ENCODE results near the gene C2orf42.
A peak's percentile ranks its signal among the peaks of the same experiment; 100 is the strongest.
"Not testable (repeated sequence)": the region's sequence is repeated elsewhere in the genome, so short reads cannot be mapped to it uniquely, and the experiment has no call there.

Gene C2orf42

GRCh38 chr2:70145144-70145490 is 45.7 kb downstream of the C2orf42 start:
- no peak overlapping the region for H3K4me3 ChIP-seq (ENCODE audit: low read length)
- TF ChIP-seq ZNF274 (IDR thresholded peaks at IDR 0.05; ENCODE audit: low read depth, low read length) = no peak

GRCh38 chr2:70144443-70145143 is 46.2 kb downstream of the C2orf42 start:
- no peak overlapping the region for H3K4me3 ChIP-seq (ENCODE audit: low read length)

GRCh38 chr2:70143314-70144150 is 47.3 kb downstream of the C2orf42 start:
- H3K4me3 ChIP-seq (ENCODE audit: low read length) = peak overlapping the region; percentile 48; the same call in 1 of the 2 replicates
- TF ChIP-seq ZNF274 (IDR thresholded peaks at IDR 0.05; ENCODE audit: low read depth, low read length) = no peak

More at GRCh38 chr2:70144443-70145143, 46.2 kb downstream of the C2orf42 start:
- no peak for TF ChIP-seq ZNF274 (IDR thresholded peaks at IDR 0.05; ENCODE audit: low read depth, low read length)

GRCh38 chr2:70142590-70143313 is 48.1 kb downstream of the C2orf42 start:
- H3K4me3 ChIP-seq (ENCODE audit: low read length) = peak overlapping the region; percentile 48; the same call in 1 of the 2 replicates
- no peak for TF ChIP-seq ZNF274 (IDR thresholded peaks at IDR 0.05; ENCODE audit: low read depth, low read length)

GRCh38 chr2:70141902-70142589 is 48.8 kb downstream of the C2orf42 start:
- peak overlapping the region; percentile 76; the same call in 1 of the 2 replicates for H3K4me3 ChIP-seq (ENCODE audit: low read length)
- no peak for TF ChIP-seq ZNF274 (IDR thresholded peaks at IDR 0.05; ENCODE audit: low read depth, low read length)

- peak overlapping the region; percentile 76; the same call in 1 of the 2 replicates for H3K4me3 ChIP-seq (ENCODE audit: low read length)
- TF ChIP-seq ZNF274 (IDR thresholded peaks at IDR 0.05; ENCODE audit: low read depth, low read length) = no peak
These were observed 49.5 kb downstream of the C2orf42 start for GRCh38 chr2:70141212-70141901.

GRCh38 chr2:70140791-70141211 is 50.0 kb downstream of the C2orf42 start:
- H3K4me3 ChIP-seq (ENCODE audit: low read length) = peak overlapping the region; percentile 16; the same call in 1 of the 2 replicates
- no peak for TF ChIP-seq ZNF274 (IDR thresholded peaks at IDR 0.05; ENCODE audit: low read depth, low read length)

- H3K4me3 ChIP-seq (ENCODE audit: low read length) = not testable (repeated sequence)
These were observed 56.4 kb downstream of the C2orf42 start for GRCh38 chr2:70134323-70134983.

- TF ChIP-seq ZNF274 (IDR thresholded peaks at IDR 0.05; ENCODE audit: low read depth, low read length) = no peak
- H3K4me3 ChIP-seq (ENCODE audit: low read length) = peak overlapping the region; percentile 4; the same call in 1 of the 2 replicates
These were observed 57.1 kb downstream of the C2orf42 start for GRCh38 chr2:70133491-70134322.

- no peak for TF ChIP-seq ZNF274 (IDR thresholded peaks at IDR 0.05; ENCODE audit: low read depth, low read length)
- peak overlapping the region; percentile 70 for H3K4me3 ChIP-seq (ENCODE audit: low read length)
These were observed 57.7 kb downstream of the C2orf42 start for GRCh38 chr2:70133127-70133452.

GRCh38 chr2:70132244-70133126 is 58.3 kb downstream of the C2orf42 start:
- H3K4me3 ChIP-seq (ENCODE audit: low read length) = peak overlapping the region; percentile 70
- TF ChIP-seq ZNF274 (IDR thresholded peaks at IDR 0.05; ENCODE audit: low read depth, low read length) = no peak

GRCh38 chr2:70131344-70132143 is 59.3 kb downstream of the C2orf42 start:
- H3K4me3 ChIP-seq (ENCODE audit: low read length) = peak overlapping the region; percentile 70
